Measurements from ENCODE around the gene NPM3.

NPM3 gene

DNA sequence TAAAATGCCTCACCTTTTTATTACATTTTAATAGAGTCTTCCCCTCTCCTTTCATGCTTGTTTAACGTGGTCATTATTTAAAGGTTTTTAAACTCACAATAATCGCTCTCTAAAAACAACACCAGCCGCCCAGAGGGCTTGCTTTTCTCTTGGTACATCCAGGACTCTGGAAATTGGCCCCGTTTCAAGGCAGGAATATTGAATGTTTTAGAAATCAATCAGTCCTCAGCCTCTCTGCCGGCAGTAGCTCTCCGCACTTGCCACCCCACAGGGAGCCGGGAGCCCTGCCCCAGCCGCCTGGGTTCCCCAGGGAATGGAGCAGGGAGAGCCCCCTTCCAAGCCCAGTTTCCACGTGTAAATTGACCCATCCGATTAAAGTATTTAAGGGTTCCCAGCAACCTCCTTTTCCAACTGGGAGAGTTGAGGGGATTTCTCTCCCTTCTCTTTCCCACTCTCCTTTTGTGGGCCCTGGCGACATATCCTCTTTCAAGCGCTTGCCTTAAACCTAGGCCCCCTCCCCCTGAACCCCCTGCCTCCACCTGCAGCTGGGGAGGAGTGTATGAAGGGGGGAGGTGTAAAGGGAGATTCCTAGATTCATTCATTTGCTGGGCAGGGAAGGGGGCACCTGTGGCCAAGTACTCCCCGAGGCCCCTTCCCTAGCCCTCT, 9.2 kb downstream of the NPM3 start:
- no peak for DNase-seq

DNA sequence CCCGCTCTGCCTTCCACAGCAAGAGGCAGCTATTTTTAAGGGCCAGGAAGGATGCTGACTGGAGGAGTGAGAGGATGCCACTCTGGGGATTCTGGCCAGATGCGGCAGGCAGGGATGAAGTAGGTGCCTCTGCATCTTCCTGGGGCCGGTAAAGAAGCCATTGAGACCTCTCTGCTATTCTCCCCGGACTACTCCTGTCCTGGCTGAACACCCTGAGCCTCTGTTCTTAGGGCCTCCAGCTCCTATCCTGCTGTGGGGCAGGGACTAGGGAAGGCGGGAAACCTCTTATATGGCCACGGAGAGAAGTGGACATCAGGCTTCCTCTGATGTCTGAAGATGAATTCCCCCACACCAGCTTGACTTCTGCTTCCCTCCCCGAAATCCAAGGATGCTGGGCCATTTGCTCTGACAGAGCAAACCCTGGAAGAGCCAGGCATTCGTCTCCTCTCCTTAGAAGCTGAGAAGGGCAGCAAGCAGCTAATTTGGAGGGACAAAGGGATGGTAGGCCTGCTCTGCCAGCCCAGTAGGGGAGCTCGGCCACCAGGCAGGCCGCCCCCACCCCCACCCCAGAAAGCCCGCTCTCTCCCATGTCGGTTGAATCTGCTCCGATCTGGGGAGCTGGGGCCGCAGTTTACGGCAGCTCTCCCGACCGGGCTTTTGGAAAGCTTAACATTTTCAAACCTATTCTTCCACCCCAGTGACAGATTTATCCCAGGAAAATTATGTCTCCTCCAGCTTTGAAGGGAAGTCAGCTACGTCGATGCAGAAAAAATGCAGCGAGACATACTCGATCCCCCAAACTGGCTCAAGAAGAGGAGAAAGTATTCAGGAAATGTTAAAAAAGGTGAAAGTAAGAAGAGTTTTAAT, 10.1 kb downstream of the NPM3 start:
- DNase-seq = no peak

DNA sequence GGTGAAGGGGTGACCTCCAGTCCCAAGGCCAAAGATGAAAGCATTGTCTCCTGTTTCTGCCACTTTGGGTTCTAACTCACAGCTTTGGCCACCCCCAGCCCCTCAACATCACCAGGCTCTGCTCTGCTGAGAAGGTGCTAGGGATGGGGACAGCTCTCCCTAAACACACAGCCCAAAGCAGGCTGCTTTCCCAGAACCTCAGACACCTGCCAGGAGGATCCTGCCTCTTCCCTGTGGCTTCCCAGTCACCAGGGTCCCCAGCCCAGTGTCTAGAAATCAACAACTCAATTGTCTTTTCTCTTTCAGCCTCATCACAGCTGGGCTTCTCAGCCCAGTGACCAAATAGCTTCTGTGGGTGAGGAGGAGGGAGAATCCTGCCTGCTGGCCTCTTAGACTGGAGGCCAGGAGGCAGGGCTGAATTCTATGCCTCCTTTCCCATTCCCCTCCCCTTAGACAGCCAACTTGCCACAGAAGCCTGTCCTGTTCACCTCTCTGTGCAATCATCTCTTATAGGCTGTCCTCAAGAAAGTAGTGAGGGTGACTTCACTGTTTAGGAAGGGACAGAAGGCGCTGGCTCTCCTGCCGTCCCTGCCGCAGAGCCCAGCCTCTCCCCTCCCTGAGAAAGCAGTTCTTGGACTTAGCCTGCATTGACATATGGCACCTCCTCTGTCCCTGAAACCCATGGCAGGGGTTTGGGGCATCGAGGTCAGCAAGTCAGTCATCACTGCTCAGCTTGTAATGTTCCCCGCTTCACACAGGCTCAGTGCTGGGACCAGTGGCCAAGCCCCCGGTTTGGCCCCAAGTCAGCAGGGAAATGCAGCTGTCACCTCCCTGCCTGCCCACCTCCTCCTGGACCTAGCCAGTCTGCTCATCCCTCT, 11.0 kb downstream of the NPM3 start:
- no peak for DNase-seq

DNA sequence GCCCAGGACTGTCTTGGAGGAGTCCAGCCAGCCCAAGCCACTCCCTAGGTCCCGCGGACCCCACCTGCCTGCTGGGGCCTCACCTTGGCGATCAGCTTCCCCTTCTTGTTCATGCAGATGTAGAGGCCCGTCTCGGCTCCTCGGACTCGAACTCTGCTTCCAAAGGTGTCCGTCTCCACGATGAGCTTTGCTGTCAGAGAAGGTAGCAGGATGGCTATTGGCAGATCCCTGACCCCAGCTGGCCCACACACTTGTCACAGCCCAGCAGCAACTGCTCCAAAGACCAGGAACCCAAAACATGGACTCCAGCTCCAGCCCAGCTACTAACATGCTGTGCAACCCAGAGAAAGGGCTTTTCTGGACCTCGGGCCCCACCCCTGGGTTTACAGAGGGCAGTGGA, 11.9 kb downstream of the NPM3 start:
- DNase-seq = no peak

DNA sequence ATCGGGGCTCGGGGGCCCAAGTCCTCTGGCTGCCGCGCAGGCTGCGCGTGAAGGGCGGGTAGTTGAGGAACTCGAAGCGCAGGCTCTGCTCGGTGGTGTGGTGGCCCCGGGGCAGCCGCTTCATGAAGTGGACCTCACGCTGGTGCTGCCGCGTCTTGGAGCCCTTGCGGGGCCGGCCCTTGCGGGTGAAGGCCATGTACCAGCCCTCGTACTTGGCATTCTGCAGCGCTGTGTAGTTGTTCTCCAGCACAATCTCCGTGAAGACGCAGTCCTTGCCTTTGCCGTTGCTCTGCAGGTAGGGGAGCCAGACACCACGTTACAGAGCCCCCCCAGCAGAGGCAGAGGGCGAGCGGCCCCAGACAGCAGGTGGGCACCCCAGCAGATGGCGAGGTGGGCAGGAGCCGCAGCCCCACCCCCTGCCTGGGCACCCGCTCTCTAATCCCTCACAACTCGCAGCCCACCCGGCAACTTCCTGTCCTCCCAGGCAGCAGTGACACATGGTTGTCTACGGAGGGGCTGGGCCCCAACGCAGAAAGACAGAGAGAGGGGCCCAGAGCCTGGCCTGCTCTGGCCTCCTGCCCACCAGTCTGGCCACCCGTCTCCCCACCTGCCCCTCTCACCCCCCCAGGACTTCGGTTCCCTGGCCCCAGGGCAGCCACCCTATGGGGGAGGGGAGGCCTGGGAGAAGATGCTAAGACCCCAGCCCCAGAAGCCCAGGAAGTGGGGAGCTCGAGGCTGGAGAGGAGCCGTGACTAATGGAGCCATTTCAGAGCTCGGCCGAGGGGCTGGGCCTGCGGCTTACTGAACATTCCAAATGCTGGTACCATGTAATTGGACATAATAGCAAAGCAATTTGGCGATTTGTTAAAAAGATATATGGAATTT, 12.7 kb downstream of the NPM3 start:
- no peak for DNase-seq

DNA sequence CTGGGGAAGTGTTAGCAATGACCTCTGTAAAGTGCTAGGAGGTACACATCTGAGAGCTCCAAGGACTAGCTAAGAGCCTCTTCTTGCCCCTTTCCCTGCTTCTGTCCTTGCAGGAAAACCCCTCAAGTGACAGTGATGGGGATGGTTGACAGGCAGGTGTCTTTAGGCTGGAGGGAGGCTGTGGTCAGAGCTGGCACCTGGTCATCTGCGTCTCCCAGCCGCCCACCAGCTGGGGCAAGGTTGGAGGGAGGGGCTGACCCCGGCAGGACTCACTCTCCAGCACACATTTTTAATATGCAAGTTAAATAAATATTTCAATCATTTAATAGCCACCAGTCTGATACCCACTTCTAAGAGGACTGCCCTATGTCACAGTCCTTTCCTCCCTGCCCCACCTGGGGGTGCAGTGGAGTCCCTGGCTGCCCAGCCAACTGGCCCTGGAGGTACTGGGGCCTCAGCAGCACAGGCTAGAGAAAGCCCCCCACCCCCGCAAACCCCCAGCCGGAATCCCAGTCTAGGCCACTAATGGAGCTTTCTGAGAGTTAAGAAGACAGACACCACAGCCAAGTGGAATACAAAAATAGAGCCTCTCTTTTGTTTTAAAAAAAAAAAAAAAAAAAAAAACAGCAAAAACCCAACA, 13.6 kb downstream of the NPM3 start:
- DNase-seq = no peak

DNA sequence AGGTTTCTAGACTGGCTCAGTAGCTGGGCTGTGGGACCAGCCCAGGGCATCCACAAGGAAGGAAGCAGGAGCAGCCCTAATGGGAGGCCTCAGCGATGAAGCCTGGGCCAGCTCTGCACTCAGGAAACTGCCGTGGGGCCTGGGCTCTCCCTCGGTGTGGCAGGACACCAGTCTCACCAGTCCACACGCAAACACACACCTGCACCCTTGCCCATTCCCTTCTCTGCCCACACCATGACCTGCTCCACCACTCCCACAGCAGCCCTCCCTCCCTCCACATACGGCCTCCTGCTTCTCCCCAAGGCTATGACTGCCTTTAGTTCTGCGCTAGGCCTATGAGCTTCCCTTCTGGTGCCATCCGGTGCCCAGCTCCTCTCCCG, 14.5 kb downstream of the NPM3 start:
- DNase-seq = no peak

DNA sequence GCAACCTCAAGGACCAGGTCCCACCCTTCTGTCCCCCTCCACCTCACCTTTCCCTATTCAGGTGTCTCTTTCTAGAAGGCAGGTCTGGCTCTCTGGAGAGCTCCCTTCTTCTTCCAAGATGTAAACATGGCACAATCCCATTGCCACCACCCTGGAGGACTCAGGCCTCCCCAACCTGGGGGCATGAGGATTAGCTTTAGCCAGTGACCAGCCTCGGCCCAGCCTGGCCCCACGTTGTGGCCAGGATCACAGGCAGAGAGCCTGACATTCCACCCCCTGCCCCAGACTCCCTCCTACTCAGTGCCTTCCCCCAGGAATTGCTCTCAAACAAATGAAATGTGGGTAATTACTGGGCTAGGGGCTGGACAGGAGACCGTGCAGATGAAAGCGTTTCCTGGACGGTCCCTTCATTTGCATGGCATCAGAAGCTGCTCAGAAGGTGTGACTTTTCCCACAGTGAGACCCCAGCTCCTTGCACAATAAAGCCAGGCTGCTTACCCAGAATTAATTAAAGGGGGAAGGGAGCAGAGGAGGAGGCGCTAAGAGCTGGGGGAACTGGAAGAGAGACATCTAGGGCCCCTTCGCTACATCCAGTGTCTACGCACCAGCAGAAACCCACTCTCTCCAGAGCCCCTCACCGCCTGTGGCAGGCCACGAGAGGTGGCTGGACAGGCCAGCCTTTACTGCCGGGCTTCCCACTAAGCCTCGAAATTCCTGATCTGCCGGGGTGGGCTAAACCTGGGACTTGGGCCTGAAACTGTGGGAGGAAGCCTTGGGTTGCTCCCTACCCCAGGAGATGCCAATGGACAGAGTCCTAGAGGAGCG, 15.1 kb downstream of the NPM3 start:
- DNase-seq = no peak

DNA sequence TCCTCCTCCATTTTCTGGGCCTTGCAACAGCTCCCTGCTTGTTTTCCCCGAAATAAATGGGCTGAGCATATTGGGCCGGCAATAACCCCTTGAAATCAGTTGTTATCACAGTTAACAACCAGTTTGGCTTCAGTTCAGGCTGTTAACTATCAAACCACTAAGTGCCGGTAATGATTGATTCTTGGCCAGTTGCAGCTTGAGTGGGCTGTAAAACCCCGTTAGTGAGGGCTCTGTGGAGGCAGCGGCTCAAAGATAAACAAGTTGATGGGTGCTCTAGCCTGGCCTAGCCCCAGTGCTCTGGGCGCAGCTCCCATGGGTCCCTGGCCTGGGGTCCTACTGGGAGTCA, 15.7 kb downstream of the NPM3 start:
- DNase-seq = no peak

DNA sequence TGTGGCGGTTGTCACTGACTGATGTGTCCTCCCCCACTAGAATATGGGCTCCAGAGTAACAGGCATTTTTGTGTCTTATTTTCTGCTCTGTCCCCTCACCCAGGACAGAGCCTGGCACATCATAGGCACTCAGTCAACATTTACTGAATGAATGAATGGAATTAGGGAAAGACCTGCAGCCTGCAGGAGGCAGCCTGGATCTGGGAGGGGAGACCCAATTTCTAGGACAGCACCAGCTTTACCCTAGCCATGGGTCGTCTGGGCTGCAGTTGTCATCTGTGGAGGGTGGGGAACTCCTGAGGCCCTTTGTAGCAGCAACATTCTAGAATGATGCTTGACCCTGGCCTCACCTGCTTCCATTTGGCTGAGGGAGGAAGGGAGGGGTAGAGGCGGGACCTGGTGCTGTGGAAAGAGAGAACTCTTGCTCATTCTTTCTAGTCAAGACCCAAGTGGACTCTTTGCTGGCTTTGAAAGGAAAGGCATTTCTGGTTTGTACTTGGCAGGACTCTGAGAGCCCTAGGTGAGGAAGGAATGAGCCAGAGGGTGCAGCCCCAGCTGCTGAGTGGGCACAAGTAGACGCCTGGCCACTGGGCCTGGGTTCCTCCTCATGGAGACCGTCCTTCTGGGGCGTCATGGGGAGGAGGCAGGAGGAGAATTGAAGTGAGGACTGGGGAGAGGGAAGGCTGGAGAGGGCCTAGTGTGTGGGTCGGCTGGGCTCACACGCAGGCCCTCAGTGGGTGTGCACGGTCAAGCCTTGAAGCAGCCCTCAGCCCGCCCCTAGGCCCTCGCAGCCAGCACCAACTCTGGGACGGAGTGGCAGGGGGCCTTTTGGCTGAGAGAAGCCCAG, 16.3 kb downstream of the NPM3 start:
- DNase-seq = no peak

DNA sequence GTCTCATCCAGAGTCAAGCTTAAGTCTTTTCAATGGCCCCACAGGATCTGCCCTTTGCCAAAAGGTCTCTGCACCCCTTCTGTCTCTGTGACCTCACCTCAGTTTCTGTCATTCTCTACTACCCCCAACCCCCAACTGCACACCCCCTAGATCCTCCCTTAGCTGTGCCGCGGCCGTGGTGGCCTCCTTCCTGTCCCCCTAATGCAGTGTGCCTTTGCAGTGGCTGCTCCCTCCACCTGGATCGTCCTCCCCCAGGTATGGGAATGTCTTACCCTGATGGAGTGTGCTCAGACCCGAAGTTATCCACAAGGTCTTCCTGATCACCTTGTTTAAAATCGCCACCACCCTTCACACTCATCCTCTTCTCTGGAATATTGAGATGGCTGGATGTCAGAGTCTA, 16.9 kb downstream of the NPM3 start:
- no peak for DNase-seq

DNA sequence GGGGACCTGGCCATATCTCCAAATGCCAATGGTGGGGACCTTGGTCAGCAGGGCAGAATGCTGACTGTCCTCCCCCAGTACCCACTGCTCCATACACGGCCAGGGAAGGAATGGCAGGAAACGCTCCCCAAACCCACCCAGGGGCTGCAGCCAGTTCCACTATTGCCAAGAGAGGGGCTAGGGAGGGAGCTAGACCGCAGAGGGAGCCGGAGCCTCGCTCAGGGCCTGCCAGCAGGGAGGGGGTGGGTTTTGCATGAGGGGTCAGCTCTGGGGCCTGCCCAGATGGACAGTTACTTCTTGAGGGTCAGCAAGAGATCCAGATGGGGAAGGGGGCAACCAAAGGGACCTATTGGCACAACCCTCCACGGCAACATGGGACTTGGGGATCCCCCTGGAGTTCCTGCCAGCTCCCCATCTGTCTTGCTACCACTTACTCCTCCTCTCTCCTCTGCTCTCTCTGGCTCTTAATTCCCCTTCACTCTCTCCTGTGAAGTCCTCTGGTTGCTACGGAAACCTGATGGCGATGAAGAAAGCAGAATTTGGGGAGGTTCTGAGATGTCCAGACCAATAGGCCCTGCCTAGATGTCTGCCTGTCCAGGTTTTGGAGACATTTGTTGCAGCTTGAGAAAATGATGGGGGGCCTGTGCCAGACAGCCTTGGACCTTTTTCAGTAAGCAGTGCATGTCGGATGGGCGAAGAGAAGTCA, 20.0 kb downstream of the NPM3 start:
- no peak for DNase-seq

DNA sequence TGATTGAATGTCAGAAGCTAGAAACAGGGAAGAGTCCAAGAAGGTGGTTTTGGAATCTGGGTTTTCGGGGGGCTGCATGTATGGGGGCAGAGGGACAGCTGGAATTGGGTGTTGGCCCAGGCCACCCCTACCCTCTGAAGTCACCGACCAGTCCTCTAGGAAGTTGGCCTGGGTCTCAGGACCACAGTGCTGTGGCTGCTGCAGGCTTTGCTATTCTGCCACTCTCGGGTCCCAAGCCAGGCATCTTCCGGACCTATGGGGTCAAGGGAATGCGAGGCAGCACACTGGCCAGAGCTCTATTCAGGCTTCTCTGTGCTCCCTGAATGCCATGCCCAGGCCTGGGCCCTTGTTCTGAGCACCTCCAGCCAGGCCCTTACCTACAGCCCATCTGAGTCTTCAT, 20.5 kb downstream of the NPM3 start:
- no peak for DNase-seq

DNA sequence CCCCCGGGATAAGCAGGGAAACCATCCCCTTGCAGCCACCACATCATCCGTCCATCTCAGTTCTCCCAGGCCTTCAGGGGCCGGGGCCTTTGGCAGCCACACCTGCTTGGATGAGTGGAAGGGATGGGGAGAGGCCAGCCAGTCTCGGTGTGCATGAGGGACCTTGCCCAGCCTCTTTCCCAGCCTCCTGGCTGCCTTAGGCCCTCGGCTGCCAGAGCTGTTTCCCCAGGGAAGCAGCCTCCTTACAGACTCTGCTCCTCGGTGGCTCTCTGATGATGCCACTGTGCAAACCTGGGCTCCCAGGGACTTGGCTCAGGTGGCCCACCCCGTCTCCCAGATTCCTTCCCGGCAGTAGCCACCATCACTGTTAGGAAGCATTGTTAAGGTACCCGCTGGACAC, 22.0 kb downstream of the NPM3 start:
- DNase-seq = no peak

DNA sequence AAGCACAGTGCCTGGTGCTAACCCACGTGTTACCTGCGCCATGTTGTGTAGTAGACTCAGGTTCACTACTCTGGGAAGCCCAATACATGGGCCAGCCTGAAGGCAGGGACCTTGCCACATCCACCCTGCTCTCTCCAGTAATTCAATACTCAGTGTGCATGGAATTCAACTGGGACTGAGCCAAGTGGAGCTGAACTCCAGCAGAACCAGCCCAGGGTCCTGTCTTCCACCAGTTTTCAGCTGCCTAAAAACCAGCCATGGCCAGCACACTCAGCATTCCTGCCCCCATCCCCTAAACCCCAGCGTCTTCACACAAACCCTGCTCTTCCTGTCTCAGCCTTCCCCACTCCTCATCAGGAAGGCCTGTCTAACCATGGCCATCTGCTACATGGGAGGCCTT, 22.7 kb downstream of the NPM3 start:
- DNase-seq = no peak

DNA sequence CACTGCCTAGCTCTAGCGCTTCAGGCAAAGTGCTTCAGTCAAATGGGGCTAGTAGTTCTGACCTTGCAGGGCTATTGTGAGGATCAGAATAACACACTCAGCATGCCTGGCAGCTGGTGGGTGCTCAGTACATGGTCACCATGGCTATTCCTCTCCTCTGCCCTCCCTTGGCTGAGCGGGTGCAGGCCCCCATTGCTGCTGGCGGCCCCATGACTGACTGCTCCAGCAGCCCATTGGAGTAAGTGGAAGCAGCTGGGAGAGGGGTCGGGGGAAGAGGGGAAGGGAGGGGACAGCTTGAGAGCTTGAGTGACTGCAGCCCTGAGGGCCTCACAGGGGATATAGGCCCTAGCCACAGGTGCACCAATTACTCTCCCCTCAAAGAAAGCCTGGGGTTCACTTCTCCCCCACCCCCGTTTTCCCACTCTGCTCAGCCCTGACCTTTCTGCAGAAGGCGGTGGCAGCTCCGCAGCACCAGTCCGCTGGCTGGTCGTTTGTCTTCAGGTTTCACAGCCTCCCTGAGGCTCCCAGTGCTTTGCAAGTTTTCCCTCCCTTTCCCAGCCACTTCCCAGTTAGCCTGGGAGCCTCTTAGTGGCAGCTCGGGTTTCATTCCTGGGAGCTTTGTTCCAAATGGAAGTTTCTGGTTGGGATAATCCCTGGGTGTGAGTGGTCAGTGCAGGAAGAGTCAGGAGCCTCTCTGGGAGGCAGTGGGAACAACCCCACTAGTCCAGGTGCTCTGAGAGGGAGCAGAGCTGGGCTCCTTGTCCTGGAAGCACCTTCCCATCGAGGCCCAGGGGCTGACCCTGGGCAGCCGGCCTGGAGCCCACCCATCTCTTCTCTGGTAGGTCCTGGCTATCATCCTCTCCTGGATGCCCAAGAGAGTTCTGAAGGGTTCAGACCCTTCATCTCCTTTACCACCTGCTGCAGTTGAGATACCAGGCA, 23.7 kb downstream of the NPM3 start:
- DNase-seq = no peak

DNA sequence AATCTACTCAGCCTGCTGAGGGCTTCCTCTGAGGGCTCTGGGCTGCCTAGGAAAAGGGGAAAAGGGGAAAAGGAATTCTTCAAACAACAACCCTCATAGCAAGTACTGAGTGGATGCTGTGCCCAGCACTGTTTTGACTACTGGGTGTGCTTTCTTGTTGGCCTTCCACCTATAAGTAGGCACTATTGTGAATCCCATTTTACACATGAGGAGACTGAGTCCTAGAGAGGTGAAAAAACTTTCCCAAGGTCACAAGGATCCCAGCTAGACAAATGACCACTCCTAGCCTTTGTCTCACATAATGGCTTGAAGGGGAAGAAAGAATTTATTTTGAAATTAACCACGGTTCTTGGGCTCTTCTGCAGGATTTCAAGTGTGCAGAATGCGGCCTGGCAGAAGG, 24.4 kb downstream of the NPM3 start:
- DNase-seq = no peak

DNA sequence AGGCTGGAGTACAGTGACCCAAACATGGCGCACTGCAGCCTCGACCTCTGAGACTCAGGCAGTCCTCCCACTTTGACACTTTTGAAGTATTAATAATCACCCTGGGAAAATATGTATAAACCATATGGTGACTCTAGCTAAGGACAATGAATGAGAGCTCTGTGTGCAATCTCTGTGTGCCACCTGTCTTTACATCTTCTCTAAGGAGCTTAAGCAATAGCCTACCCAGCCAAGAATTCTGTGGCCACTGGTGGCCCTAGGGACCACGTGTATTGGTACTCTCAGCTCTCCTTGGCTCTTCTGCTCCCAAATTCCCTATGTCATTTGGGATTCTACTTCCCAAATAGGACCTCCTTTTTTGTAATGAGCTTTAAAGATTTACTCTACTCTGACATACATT, 31.0 kb downstream of the NPM3 start:
- DNase-seq = no peak
